ENCODE data around the gene C21orf58. TPM values are rescaled to one million over a fixed set of nuclear protein-coding genes. Genes with fewer than 3 reads are reported as not detected.

Gene C21orf58
- total RNA-seq, 2 experiments from 2014 or later = 23.9 to 25.2 TPM

DNA sequence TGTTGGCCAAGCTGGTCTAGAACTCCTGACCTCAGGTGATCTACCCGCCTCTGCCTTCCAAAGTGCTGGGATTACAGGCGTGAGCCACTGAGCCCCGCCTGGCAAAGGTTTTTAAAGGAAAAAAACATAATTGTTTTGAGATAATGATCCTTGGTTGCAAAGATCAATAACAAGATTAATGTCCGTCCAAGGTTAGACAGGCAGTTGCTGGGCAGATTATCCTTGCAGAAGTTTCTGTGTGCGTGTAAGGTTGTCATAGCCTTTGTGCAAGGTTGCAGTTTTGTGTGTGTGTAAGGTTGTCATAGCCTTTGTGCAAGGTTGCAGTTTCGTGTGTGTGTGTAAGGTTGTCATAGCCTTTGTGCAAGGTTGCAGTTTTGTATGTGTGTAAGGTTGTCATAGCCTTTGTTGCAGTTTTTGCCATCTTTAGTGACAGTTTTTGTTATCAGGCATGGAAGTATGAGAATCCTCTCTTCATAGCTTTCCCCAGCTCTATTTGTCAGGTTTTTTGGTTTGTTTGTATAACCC lies 34.0 kb downstream of the C21orf58 start:
- Mint-ChIP-seq H3K27me3 (no peaks in the 10 kb centered on the region), H3K4me1 (ENCODE audit: low read depth) (peaks cover 28% of the 10 kb centered on the region), H3K9me3 (no peaks in the 10 kb centered on the region), H3K27ac (no peak overlapping the region), H3K36me3 (ENCODE audit: low read depth) (peaks cover 22% of the 10 kb centered on the region), H3K4me3 (no peak overlapping the region)
- intact Hi-C loops (cut with micrococcal nuclease) = no loop called here
- DNase-seq = no peak
- TF ChIP-seq, protein P1, sequence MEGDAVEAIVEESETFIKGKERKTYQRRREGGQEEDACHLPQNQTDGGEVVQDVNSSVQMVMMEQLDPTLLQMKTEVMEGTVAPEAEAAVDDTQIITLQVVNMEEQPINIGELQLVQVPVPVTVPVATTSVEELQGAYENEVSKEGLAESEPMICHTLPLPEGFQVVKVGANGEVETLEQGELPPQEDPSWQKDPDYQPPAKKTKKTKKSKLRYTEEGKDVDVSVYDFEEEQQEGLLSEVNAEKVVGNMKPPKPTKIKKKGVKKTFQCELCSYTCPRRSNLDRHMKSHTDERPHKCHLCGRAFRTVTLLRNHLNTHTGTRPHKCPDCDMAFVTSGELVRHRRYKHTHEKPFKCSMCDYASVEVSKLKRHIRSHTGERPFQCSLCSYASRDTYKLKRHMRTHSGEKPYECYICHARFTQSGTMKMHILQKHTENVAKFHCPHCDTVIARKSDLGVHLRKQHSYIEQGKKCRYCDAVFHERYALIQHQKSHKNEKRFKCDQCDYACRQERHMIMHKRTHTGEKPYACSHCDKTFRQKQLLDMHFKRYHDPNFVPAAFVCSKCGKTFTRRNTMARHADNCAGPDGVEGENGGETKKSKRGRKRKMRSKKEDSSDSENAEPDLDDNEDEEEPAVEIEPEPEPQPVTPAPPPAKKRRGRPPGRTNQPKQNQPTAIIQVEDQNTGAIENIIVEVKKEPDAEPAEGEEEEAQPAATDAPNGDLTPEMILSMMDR (IDR thresholded peaks at IDR 0.05) = no peak
- ATAC-seq = no peak
- ChIA-PET CTCF (no interaction called here), POLR2A (no interaction called here)

DNA sequence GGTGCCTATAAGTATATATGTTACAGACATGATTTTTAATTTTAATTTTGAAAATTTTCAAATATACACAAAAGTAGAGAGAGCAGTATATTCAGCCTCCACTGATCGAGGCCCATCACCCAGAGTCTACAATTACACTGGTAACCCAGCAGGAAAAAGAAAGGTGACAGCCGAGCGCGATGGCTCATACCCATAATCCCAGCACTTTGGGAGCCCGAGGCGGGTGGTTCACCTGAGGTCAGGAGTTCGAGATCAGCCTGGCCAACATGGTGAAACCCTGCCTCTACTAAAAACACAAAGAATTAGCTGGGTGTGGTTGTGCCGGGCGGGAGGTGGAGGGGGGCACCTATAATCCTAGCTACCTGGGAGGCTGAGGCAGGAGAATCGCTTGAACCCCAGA lies 36.1 kb downstream of the C21orf58 start:
- Mint-ChIP-seq H3K27me3 (no peaks in the 10 kb centered on the region), H3K27ac (no peak overlapping the region), H3K4me1 (ENCODE audit: low read depth) (peaks cover 47% of the 10 kb centered on the region), H3K36me3 (ENCODE audit: low read depth) (peaks cover 38% of the 10 kb centered on the region), H3K4me3 (no peak overlapping the region), H3K9me3 (no peaks in the 10 kb centered on the region)
- no peak for DNase-seq
- POLR2A ChIA-PET = no interaction called here
- TF ChIP-seq, protein P1 (IDR thresholded peaks at IDR 0.05) = no peak
- CTCF ChIA-PET = no interaction called here
- ATAC-seq = no peak
- intact Hi-C loops (cut with micrococcal nuclease) = no loop called here

DNA sequence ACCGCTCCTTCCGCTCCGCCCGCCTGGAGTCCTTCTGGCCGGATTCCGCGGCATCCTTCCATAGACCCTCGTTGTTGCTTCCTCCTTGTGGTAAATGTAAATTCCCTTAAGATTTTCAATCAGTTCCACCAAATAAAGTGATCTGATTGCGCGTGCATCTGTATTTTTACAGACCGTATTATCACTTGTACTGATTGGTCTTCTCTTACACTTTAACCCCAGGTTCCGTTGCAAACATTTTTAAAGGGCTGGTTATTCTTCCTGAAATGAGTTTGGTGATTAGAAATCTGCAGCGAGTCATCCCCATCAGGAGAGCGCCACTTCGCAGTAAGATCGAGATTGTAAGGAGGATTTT lies 37.0 kb downstream of the C21orf58 start:
- Mint-ChIP-seq H3K4me3 (peak overlapping the region; percentile 92), H3K27ac (peak overlapping the region; percentile 99), H3K27me3 (no peaks in the 10 kb centered on the region), H3K36me3 (ENCODE audit: low read depth) (peaks cover 30% of the 10 kb centered on the region), H3K4me1 (ENCODE audit: low read depth) (peaks cover 49% of the 10 kb centered on the region), H3K9me3 (no peaks in the 10 kb centered on the region)
- DNase-seq (no peak), ATAC-seq (peak; percentile 15)
- CTCF ChIA-PET = interaction anchor here (1.6 kb wide), 1 partner anchor 143 kb away, joined by 7 read pairs; no protein-coding TSS in a partner anchor
- POLR2A ChIA-PET = interaction anchor here (1.2 to 1.7 kb wide), 3 partner anchors 10 to 36 kb away, joined by 4 read pairs; no protein-coding TSS in a partner anchor
- TF ChIP-seq, protein P1 (IDR thresholded peaks at IDR 0.05) = no peak
- intact Hi-C loops (cut with micrococcal nuclease) = no loop called here

DNA sequence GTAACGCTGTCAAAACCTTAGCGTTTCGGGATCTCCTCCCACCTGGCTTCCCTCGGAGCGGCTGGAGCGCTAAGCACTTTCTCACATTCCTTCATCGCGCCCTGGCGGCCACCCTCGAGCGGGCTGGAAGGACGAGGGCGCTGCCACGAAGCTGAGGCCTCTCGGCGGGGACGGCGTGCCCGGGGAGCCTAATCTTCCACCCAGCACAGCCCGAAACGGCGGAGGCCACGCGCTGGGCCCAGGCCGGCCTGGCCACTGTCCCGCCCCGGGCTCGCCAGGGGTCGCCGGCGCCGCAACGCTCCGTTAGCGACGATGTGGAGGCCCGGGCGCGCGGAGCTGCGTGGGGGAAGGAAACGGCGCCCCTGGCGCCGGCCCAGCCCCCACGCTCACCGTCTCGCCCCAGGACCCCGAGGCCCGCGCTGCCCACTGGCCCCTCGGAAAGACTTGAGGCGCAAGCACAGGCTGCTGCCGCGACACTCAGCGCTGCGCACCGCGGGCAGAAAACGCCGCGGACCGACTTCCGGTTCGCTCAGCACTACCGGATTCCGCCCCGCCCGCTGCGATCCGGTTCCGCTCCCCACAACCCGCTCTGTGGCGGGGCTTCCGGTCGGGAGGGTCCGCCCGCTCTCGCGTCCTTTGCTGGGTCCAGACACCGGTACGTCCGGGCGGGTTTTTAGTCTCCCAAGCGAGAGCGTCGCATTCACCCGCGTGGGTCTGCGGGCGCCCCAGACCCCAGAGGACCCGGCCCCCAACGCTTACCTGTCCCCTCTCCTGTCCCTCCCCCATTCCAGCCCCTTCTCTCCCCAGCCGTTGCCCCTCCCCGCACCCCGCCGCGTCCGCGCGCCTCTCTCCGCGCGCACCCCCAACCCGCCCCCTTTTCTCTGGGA lies 37.7 kb downstream of the C21orf58 start, which contains the start of gene YBEY:
Gene YBEY (plus strand): TSS at position 582 of the 887 bp plus-strand sequence. CDS start 572 bp downstream, outside the sequence.
- DNase-seq = peak; percentile 90
- intact Hi-C loops (cut with micrococcal nuclease) = no loop called here
- Mint-ChIP-seq H3K36me3 (ENCODE audit: low read depth) (peaks cover 29% of the 10 kb centered on the region), H3K27ac (peak within 1 kb of the TSS; percentile 99), H3K4me3 (peak within 1 kb of the TSS; percentile 92), H3K27me3 (no peaks in the 10 kb centered on the region), H3K9me3 (no peaks in the 10 kb centered on the region), H3K4me1 (ENCODE audit: low read depth) (peaks cover 54% of the 10 kb centered on the region)
- peak; percentile 92 for ATAC-seq
- POLR2A ChIA-PET = interaction anchor here (1.2 to 1.7 kb wide), 4 partner anchors 10 to 46 kb away, joined by 3 to 4 read pairs (median 4); no protein-coding TSS in a partner anchor
- CTCF ChIA-PET = interaction anchor here (1.2 to 1.7 kb wide), 4 partner anchors 32 to 143 kb away, joined by 3 to 7 read pairs (median 5); no protein-coding TSS in a partner anchor
- TF ChIP-seq, protein P1 (IDR thresholded peaks at IDR 0.05) = peak; percentile 41
